ENCODE measurements around the gene TNFSF12. TPM values are rescaled to one million over a fixed set of nuclear protein-coding genes. Genes with fewer than 3 reads are reported as not detected.

The TNFSF12 gene
- total and polyA plus RNA-seq, 9 of the 15 experiments (the other 6 are each of a cell fraction or from before 2014, with no cell fraction given) = 0.03 to 0.95 (median 0.19) TPM; not detected in 3

DNA sequence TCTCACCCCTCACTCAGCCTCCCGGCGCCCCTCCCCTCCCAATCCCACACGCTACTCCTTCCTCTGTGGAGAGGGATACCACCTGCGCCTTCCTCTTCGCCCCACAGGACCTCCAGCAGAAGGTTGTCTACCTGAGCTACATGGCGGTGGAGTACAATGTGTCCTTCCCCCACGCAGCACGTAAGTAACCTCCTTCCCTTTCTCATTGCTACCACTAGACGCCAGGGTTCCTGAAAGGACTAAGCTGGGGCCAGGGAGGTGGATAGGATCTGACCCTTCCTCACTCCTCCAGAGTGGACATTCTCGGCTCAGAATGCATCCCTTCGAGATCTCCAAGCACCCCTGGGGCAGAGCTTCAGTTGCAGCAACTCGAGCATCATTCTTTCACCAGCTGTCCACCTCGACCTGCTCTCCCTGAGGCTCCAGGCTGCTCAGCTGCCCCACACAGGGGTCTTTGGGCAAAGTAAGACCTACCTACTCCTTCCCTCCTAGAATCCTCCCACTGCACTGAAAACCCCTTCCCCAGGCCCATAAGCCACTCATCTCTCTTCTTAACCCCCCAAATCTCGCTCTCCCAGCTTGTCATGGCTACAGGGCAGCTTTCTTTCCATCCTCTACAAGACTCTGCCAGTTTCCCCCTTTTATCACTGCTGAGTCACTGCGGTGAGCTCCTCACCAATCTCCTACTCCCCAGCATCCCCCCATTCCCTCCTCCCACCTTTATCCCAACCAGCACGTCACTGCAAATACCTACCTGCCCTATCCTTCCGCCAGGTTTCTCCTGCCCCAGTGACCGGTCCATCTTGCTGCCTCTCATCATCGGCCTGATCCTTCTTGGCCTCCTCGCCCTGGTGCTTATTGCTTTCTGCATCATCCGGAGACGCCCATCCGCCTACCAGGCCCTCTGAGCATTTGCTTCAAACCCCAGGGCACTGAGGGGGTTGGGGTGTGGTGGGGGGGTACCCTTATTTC lies 32.0 kb downstream of the TNFSF12 start (continued):
- TF ChIP-seq, protein P1, sequence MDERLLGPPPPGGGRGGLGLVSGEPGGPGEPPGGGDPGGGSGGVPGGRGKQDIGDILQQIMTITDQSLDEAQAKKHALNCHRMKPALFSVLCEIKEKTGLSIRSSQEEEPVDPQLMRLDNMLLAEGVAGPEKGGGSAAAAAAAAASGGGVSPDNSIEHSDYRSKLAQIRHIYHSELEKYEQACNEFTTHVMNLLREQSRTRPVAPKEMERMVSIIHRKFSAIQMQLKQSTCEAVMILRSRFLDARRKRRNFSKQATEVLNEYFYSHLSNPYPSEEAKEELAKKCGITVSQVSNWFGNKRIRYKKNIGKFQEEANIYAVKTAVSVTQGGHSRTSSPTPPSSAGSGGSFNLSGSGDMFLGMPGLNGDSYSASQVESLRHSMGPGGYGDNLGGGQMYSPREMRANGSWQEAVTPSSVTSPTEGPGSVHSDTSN (CRISPR knock-in tag; IDR thresholded peaks at IDR 0.05; ENCODE audit: low read depth) = no peak
- TF ChIP-seq, protein P1 (tag; conservative IDR thresholded peaks at IDR 0.05; ENCODE audit: low read depth) = no peak
- TF ChIP-seq ZNF77 (CRISPR knock-in tag; IDR thresholded peaks at IDR 0.05) = no peak
- TF ChIP-seq, protein P2, sequence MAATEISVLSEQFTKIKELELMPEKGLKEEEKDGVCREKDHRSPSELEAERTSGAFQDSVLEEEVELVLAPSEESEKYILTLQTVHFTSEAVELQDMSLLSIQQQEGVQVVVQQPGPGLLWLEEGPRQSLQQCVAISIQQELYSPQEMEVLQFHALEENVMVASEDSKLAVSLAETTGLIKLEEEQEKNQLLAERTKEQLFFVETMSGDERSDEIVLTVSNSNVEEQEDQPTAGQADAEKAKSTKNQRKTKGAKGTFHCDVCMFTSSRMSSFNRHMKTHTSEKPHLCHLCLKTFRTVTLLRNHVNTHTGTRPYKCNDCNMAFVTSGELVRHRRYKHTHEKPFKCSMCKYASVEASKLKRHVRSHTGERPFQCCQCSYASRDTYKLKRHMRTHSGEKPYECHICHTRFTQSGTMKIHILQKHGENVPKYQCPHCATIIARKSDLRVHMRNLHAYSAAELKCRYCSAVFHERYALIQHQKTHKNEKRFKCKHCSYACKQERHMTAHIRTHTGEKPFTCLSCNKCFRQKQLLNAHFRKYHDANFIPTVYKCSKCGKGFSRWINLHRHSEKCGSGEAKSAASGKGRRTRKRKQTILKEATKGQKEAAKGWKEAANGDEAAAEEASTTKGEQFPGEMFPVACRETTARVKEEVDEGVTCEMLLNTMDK (IDR thresholded peaks at IDR 0.05; ENCODE audit: borderline replicate concordance, insufficient read depth, low read depth, low read length, poor library complexity, severe bottlenecking) = no peak
- no peak for TF ChIP-seq ZNF174 (CRISPR knock-in tag; IDR thresholded peaks at IDR 0.05)
- peak in 1 of 2 experiments; percentile 35; a peak in 1 of 4 replicates for TF ChIP-seq HDAC1 (IDR thresholded peaks at IDR 0.05)
- TF ChIP-seq, protein P3, sequence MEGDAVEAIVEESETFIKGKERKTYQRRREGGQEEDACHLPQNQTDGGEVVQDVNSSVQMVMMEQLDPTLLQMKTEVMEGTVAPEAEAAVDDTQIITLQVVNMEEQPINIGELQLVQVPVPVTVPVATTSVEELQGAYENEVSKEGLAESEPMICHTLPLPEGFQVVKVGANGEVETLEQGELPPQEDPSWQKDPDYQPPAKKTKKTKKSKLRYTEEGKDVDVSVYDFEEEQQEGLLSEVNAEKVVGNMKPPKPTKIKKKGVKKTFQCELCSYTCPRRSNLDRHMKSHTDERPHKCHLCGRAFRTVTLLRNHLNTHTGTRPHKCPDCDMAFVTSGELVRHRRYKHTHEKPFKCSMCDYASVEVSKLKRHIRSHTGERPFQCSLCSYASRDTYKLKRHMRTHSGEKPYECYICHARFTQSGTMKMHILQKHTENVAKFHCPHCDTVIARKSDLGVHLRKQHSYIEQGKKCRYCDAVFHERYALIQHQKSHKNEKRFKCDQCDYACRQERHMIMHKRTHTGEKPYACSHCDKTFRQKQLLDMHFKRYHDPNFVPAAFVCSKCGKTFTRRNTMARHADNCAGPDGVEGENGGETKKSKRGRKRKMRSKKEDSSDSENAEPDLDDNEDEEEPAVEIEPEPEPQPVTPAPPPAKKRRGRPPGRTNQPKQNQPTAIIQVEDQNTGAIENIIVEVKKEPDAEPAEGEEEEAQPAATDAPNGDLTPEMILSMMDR (IDR thresholded peaks at IDR 0.05 in 2 of 3, conservative IDR thresholded peaks at IDR 0.05 in 1 of 3; ENCODE audit: insufficient read depth in 2 of 3, low read depth in 1 of 3, low read length in 3 of 3) = no peak
- peak; percentile 90 for TF ChIP-seq C11orf30 (IDR thresholded peaks at IDR 0.05; ENCODE audit: low read depth)
- peak; percentile 14; the same call in 1 of the 2 replicates for TF ChIP-seq TAL1 (IDR thresholded peaks at IDR 0.05)
- no peak for TF ChIP-seq ZNF696 (CRISPR knock-in tag; conservative IDR thresholded peaks at IDR 0.05)
- 0 out of 2 replicates have a peak, but pooled peaks have one; percentile 15 for TF ChIP-seq CBFA2T2 (conservative IDR thresholded peaks at IDR 0.05)
- peak; percentile 83 for TF ChIP-seq ZEB2 (IDR thresholded peaks at IDR 0.05)
- peak; percentile 29 to 74; a peak in 3 of 4 replicates for TF ChIP-seq KDM1A (IDR thresholded peaks at IDR 0.05)
